Keratinocyte (primary cell): ENCODE data around the gene AQP2.

Source experiments
- EZH2 ChIP-seq: IDR thresholded peaks from one replicate; pipeline ENCODE4 v1.6.1; 2012; ENCODE audit warnings: inconsistent platforms, mild to moderate bottlenecking, low read length, moderate library complexity
- TF ChIP-seq, protein P1 (sequence below), 3 experiments: IDR thresholded peaks in 1 of 3; conservative IDR thresholded peaks in 1 of 3; optimal IDR thresholded peaks in 1 of 3; 2 replicates in 2 of 3; 3 replicates in 1 of 3; pipeline versions ENCODE3 to v1.5.1; 2011; ENCODE audit warnings: low read length in 3 of 3, mild to moderate bottlenecking in 3 of 3, moderate library complexity in 2 of 3, control low read depth in 1 of 3, inconsistent platforms in 1 of 3; ENCODE audit not compliant: insufficient read depth in 2 of 3; ENCODE audit errors: extremely low read depth in 1 of 3

- TF ChIP-seq, protein P1, sequence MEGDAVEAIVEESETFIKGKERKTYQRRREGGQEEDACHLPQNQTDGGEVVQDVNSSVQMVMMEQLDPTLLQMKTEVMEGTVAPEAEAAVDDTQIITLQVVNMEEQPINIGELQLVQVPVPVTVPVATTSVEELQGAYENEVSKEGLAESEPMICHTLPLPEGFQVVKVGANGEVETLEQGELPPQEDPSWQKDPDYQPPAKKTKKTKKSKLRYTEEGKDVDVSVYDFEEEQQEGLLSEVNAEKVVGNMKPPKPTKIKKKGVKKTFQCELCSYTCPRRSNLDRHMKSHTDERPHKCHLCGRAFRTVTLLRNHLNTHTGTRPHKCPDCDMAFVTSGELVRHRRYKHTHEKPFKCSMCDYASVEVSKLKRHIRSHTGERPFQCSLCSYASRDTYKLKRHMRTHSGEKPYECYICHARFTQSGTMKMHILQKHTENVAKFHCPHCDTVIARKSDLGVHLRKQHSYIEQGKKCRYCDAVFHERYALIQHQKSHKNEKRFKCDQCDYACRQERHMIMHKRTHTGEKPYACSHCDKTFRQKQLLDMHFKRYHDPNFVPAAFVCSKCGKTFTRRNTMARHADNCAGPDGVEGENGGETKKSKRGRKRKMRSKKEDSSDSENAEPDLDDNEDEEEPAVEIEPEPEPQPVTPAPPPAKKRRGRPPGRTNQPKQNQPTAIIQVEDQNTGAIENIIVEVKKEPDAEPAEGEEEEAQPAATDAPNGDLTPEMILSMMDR (optimal IDR thresholded peaks at IDR 0.05 in 1 of 3, IDR thresholded peaks at IDR 0.05 in 1 of 3, conservative IDR thresholded peaks at IDR 0.05 in 1 of 3; ENCODE audit: extremely low read depth in 1 of 3, insufficient read depth in 2 of 3, low read length in 3 of 3) = no peak
- TF ChIP-seq EZH2 = no peak
Measured at GRCh38 chr12:49946086-49946485, 4.5 kb upstream of the AQP2 start.
